HG03066 (cell line): ENCODE results near the gene SCUBE1.

Experiments
- ATAC-seq: cut with Tn5 transposase; IDR thresholded peaks from one replicate; pipeline ENCODE4 v1.9.1; 2021; ENCODE audit warnings: low read depth; ENCODE audit not compliant: unreplicated experiment

SCUBE1 gene

DNA sequence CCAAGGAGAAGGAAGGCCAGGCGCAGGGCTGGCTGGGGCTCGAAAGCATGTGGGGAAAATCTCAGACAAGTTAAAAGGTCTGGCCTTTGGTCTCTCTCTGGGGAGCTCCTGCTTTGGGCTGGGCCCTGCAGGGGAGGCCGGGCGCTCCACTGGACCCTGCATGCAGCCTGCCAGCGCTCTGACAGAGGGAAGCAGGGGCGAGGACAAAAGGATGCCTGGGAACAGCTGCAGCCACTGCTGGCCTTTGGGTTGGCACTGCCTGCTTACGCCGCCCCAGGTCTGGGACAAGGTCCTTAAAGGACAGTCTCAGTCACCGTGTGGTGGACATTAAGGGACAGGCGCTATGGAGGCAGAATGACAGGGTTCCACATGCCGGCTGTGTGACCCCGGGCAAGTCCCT, 99.8 kb downstream of the SCUBE1 start:
- ATAC-seq: no peak

DNA sequence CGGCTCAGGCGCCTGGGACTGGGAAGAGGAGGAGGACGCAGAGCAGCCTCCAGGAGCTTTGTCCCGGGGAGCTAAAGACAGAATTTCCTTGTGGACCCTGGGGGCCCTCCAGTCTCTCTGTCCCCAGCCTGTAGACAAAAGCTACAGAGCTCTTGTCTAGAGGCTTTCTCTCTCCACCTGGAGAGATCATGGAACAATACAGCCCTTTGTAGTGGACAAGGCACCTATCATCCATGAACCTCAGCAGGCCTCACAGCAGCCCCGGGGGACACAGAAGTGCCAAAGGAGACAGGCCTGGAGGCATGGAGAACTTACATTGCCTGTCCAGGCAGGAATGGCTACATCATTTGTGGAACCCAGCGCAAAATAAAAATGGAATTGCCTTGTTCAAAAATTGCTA, 100.5 kb downstream of the SCUBE1 start:
- ATAC-seq: no peak

DNA sequence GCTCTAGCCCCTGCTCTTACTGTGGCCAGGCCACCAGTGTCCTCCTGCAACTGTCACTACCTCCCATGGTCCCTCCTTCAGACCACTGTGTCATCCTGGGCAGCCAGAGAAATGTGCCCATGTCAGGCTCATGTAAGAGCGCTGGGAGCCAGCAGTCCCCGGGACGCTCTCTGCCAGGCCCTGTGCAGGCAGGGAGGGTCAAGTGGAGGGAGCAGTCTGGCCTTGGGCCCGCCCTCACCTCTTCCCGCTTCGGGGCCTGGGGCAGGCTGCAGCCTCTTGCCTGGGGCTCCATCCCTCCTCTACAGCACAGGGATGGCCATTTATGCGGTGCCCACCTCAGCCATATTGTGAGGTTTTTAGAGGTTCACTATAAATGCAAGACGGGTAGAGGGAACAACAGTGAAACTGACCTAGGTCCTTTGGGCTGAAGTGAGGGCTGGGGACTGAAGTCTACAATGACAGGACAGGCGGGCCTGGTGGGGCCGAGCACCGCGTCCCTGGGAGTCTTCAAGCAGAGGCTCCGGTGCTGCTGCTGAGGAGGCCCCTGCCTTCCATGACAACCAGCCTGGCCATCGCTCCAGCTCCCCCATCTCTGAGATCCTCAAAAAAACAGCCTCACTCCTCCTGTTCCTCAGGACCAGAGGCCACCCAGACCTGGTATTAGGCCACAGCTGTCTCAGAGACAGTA, 101.3 kb downstream of the SCUBE1 start:
- ATAC-seq: no peak

DNA sequence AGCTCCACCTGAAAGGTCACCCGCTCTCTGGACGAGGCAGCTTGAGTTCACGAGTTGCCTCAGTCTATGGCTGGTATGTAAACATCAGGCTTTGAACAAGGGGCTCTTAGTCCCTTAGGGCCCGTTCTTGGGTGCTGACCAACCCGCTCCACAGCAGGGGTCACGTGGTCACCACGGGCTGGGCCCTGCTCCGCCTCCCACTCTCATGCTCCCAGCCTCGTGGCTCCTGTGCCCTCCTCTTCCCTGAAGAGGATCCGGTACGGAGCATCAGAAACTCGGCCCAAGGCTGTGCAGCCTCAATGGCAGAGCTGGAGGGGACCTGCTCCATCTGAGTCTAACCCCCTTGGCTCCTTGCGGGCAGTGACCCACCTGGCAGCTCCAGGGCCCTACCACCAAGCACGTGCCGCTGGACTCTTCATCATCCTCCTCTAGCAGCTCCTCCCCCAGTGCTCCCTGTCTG, 102.0 kb downstream of the SCUBE1 start:
- ATAC-seq: no peak

DNA sequence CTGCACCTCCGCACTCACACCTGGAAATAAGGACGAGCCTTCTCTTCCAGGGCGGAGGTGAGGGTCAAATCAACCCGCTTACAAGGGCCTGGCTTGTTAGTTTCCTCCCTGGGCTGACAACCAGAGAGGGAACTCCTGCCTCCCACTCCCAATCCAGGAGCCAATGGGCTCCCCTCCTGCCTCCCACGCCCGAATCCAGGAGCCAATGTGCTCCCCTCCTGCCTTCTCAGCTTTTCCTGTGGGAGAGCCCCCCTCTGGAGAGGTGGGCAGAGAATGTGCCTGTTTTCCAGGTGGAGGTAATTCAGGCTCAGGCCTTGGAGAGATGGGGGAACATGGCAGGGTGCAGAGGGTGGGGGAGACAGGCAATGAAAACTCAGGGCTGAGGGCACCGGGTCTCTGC, 102.6 kb downstream of the SCUBE1 start:
- no peak for ATAC-seq

DNA sequence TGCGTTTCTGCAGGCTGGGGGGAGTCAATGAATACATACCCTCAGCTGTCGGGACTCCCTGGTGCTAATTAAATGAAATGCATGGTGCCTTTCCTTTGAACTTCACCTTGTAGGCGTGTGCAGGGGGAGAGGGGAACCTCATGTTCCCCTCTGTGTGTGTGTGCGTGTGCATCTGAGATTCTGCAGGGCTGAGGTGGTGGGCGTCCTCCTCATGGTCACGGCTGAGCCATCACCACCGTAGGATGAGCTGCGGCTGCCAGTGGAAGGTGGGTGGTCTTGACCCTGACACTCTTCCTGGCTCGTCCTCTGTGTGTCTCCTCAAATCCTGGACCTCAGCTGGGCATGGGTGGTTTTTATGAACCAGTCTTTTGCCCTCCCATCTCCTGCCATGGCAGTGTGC, 103.2 kb downstream of the SCUBE1 start:
- ATAC-seq: no peak

DNA sequence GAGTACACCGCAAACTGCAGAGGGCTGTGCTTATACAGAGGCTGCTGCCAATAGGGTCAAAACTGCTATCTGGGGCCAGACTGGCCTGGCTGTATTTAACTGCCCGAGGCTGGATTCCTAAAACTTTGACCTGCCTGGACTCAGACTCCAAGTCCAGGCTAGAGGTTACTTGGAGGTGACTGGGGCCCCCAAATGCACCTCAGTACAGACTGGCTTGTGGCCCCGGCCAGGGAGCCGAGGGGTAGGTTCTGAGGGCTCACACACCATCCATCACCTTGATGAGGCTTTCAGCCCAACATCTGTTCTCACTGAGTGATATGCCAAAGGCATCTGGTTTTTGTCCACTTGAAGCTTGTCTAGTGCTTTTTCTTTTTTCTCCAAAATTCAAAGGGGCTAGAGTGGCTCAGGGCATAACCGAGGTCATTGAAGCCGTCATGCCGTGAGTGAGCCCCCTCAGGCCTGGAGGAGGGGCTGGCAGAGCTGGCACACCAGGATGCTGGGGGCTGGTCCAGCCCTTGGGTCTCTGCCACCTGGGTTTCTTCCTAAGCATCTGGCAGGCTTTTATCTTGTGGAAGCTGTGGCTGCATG, 103.9 kb downstream of the SCUBE1 start:
- no peak for ATAC-seq

DNA sequence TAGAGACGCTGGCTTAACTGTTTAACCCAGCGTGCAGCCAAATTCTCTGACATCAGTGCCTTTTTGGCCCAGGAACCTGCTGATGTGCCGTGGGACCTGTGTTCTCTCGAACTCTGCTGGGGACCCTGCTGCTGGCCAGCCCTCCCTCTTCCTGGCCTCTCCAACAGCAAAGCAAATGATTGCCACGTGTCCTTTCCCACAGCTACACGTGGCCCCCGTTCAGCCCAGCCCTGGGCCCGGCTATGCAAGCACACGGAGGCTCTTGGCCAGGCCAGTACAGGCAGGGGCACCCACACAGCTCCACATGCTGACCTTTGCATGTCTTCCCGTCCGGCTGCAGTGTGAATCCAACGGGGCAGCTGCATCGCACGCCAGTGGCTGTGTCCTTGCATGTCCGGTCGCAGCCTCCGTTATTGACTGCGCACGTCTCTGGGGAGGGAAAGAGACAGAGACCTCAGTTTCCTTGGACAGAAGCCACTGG, 104.6 kb downstream of the SCUBE1 start:
- no peak for ATAC-seq

DNA sequence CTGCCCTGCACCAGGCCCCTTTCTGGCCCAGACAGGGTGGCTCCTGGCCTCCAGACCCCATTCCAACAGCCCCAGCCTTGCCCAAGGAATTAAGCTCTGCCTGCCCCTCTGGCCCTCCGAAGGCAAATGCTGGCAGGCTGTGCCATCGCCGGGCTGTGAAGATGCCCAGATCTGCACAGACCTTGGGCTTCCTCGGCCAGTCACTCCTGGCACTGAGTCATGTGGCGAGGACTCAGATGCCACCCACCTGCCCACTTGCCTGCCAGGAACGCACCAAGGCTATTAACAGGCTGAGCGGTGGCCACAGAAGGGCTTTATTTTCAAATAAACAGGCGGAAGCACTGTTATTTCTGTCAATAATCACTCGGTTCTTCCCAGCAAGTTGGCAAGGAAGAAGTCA, 105.9 kb downstream of the SCUBE1 start:
- ATAC-seq: no peak

DNA sequence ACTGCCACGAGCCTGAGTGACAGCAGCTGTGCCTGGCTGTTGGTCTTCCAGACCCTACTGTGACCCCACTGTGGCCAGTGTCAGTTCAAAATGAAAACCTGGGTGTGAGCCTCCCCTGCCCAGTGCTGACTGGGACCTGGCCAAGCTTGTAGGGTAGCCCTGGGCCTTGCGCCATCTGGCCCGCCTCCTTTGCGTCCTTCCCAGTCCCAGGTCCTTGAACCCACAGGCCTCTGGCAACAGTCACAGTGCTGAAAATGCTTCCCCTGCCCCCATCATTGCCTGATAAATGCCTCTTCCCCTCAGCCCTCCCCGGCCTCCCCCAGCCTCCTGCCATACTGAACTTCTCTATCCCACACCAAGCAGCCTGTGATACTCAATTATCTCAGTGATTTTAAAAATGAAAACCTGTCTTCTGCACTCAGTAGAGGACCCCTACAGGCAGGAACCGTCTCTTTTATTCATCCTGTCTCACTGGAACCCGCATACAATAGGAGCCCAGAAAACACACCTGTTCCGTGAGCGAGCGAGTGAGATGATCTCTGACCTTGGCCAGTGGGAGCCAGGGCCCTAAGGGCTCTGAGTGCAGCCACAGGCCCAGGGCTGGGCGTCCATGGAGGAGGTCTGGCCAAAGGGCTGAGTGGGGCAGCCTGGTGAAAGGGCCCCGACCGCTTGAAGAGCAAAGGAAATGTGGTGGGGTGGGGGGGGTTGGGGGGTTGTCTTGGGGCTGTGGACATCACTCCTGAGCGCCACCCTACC, 106.6 kb downstream of the SCUBE1 start:
- ATAC-seq: no peak

DNA sequence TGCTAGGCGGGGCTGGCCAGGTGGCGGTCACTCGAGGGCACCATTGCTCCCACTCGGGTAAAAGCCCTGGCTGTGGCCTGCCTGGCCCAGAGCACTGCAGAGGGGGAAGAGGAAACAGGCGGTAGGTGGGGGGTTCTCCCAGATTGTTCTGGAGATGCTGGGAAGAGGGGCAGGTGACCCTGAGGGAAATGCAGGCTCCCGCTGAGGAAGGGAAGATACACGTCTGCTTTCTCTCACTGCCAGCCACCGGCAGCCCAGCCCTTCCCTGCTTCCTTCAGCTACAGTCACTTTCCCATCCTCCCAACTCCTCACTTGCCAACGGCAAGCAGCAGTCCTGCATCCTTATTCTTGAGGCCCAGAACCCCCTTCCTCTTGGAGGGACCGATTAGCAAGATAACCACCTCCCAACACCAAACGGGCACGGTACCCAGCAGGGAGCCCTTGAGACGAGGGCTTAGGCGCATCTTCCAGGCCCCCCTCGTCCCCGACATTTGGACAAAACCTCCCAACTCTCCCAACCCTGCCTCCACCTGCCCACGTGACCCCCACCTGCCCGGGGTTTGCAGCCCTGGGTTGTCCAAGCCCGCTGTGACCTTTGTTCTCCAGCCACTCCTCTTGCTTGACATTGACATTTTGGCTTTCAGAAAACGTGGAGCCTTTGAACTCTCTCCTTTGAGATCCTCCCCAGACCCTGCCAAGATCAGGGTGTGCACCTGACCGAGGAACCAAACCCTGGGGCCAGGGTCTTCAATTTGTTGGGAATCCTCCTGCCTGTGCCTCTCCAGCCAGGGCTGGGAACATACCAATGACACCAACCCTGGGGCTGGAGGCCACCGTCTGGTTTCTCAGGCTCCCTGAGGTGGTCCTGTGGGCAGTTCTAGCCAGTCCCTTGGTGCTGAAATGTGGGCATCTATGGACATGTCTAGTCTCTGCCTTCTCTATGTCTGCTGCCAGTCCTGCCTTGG, 107.4 kb downstream of the SCUBE1 start:
- ATAC-seq: no peak

DNA sequence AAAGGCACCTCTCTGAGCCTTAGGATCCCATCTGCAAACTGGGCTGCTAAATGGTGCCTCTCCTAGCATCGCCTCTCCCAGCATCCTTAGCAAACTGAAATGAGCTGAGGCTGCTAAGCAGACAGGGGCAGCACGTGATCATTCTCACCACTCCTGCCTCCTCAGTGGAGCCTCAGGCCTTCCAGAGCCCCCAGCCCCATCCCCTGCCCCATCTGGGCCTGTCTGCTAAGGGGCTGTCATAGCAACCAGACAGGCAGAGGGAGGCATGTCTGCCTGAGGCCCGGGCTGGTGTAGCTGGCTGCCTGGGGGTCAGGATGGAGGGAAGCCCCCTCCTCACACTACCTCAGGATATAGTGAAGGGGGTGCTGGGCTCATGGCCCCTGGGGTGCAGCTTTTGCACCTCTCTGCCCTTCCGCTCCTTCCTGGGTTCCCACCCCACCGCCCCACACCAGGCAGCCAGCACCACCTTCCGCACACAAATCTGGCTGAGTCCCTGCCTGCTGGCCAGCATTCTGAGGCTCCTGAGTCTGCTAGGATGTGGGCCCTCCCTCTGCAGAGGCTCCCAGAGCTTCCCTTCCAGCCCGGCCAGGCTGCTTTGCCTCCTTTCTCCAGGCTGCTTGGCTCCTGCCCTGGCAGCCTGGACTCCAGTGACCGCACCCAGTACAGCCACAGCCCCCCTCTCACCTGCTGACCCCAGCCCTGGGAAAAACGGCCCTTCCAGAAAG, 108.7 kb downstream of the SCUBE1 start:
- ATAC-seq: no peak

DNA sequence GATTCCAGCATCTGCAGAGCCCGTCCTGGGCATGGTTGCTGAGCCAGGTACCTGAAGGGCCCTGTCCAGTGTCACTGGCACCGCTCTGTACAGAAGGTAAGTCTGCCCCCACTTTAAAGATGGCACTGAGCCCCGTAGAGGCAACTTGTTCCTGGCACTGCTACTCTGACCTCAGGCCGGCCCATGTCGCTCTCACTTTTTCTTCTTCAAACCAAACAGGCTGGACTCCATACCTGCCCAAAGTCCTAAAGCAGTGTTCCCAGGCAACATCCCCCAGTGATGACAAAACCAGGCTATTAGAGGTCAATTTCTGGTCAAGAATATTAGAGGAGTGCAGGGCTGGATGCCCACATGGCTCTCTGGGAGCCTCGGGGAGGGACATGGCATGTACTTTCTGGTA, 109.6 kb downstream of the SCUBE1 start:
- ATAC-seq: no peak

DNA sequence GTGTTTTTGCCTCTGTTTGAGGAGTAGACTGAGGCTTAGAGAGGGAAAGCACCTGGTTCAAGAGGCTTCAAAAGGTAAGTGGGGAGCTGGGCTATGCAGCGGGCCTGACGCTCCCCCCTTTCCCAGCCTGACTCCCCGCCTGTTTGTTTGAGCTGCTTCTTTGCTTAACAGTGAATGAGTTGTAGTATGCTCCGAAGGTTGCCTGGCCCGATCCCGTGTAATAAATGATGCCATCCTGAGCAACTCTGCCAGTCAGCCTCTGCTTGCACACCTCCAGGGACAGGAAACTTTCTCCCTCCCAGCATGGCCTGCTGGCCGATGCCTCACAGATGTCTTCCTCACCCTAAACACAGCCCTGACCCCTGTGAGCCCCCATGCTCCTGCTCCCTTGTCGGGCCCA, 110.7 kb downstream of the SCUBE1 start:
- ATAC-seq: no peak

DNA sequence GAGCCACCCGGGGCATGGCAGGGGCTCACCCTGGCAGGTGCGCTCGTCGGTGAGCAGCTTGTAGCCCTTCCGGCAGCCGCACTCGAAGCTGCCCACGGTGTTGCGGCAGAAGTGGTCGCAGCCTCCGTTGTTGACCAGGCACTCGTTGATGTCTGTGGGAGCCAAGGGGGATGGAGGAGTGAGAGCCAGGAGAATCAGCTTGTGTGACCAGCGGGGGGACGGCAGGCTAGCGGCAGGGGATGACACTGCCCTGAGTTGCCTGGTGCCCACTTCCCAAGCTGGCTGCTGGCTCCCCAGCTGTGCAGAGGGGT, 111.5 kb downstream of the SCUBE1 start:
- ATAC-seq: no peak

DNA sequence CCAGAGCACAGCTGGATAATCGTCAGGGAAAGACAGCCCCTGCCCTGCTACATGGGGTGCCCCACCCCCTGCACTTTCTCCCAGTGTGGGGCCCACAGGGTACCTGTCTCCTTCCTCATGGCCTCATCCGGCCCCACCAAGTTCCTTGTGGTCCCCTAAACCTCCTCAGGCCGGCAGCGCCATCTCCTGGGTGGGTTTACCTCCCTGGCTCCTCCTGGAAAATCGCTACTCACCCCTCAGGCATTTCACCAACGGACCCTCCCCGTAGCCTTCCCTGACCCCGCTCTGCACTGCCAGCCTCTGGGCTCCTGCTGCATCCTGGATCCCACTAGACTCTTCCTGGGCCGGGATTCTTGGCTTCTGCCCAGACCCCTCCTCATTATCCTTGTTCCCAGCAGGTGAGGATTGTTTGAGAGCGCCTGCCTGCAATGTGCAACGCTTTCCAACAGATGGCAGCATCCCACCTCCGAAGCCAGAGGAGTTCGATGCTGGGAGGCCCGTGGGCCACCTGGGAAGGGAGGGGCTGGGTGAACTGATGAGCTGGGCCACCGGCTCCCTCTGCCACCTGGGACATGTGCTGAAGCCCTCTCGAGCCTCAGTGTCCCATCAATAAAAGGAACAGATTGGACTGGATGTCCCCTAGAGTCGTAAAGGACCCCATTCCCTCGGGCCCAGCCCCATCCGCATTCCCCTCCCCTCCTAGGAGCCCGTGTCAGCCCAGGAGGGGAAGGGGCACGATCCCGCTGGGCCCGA, 112.0 kb downstream of the SCUBE1 start:
- ATAC-seq: no peak

DNA sequence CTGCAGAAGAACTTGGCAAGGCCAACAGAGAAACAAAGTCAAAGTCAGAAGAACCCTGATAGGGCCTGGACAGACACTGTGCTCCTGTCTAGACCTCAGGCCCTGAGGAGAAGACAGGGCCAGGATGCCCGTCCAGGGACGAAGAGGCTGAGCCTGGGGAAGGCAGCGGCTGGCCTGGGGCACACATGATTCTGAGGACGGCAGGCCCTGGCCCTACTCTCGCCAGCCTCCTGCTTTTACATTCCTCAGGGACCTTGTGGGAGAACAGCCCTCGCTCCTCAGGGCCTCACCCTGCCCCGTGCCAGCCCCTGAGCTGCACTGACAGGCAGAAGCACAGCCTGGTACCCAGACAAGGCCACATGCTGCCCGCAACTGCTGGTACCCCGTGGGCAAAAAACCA, 112.6 kb downstream of the SCUBE1 start:
- ATAC-seq: no peak

DNA sequence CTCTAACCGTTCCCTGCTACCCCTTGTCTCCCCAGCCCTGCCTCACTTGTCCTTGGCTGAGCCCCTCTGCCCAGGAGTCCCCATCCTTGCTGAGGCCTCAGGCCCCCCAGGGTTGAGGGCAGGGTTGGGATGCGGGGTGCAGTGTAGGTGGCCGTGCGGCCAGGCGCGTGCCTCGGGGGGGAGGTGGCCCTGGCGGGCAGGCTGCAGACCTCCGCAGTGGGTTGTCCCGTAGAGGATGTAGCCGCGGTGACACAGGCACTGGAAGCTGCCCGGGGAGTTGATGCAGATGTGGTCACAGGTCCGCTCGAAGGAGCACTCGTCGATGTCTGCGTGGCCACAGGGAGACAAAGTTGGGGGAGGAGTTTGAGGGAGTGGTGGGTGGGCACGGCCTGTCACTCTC, 114.3 kb downstream of the SCUBE1 start:
- no peak for ATAC-seq

DNA sequence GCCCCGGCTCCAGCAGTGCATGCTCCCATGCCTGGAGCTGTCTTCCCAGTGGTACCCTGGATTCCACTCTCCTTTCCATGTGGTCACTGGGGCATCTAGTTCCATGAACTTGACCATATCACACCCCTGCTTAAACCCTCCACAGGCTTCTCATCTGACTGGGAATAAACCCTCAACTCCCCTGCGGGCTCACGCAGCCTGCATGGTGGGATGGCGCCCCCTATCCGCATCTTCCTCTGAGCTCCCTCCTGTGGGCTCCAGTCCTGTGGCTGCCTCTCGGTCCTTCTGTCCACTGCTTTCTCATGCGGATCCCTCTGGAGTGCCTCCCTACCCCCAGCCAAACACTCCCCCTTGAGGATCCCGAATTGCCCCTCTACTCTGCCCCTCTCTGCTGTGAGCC, 114.8 kb downstream of the SCUBE1 start:
- ATAC-seq: no peak
